HepG2 (cell line): Measurements from ENCODE around the gene SH3PXD2A. TPM values are rescaled to one million over a fixed set of nuclear protein-coding genes. Genes with fewer than 3 reads are reported as not detected.

ENCODE experiments used
- CREB3 ChIP-seq: sonication (generic); formaldehyde crosslinking; IDR thresholded peaks from 2 replicates; pipeline ENCODE4 v1.5.0; 2020; ENCODE audit warnings: missing genetic modification reagents
- FIP1L1 ChIP-seq: fragments of 200-400 bp; formaldehyde crosslinking; IDR thresholded peaks from 2 replicates; pipeline ENCODE4 v1.6.1; 2018; ENCODE audit warnings: low read depth, mild to moderate bottlenecking, low read length, moderate library complexity, borderline replicate concordance; ENCODE audit not compliant: insufficient read depth
- FOXA1 ChIP-seq, 2 experiments: fragments of 450-650 bp in 1 of 2; sonication (generic) in 1 of 2; formaldehyde crosslinking in 1 of 2; IDR thresholded peaks; 2 replicates each; pipeline versions ENCODE4 v1.4.0 to v1.6.1; 2016 to 2020; ENCODE audit warnings: missing genetic modification reagents in 1 of 2
- HMGXB3 ChIP-seq: sonication (generic); formaldehyde crosslinking; IDR thresholded peaks from 2 replicates; pipeline ENCODE4 v1.4.0; 2020; ENCODE audit warnings: missing genetic modification reagents, borderline replicate concordance
- NFKBIZ ChIP-seq: IDR thresholded peaks from 2 replicates; pipeline ENCODE4 v1.6.1; 2018; ENCODE audit warnings: missing genetic modification reagents, missing compliant biosample characterization
- NONO ChIP-seq, 2 experiments: fragments of 450-650 bp in 1 of 2; sonication (generic) in 1 of 2; formaldehyde crosslinking in 1 of 2; IDR thresholded peaks in 1 of 2; conservative IDR thresholded peaks in 1 of 2; 2 replicates each; pipeline versions ENCODE4 v1.6.1 to v1.8.0; 2017 to 2022; ENCODE audit warnings: mild to moderate bottlenecking in 1 of 2, missing genetic modification reagents in 1 of 2, moderate library complexity in 1 of 2
- PRDM4 ChIP-seq: sonication (generic); formaldehyde crosslinking; IDR thresholded peaks from 2 replicates; pipeline ENCODE4 v1.9.0; 2021; ENCODE audit warnings: missing genetic modification reagents, borderline replicate concordance
- REPIN1 ChIP-seq: sonication (generic); formaldehyde crosslinking; IDR thresholded peaks from 2 replicates; pipeline ENCODE4 v1.8.0; 2022; ENCODE audit warnings: missing genetic modification reagents, low read depth, mild to moderate bottlenecking, borderline replicate concordance
- SALL1 ChIP-seq: sonication (generic); formaldehyde crosslinking; IDR thresholded peaks from 2 replicates; pipeline ENCODE4 v1.8.0; 2022; ENCODE audit warnings: mild to moderate bottlenecking, missing genetic modification reagents
- TFE3 ChIP-seq: IDR thresholded peaks from 2 replicates; pipeline ENCODE4 v1.6.1; 2016
- ZFY ChIP-seq: sonication (generic); formaldehyde crosslinking; IDR thresholded peaks from 2 replicates; pipeline ENCODE4 v1.4.0; 2020; ENCODE audit warnings: missing genetic modification reagents
- ZNF605 ChIP-seq: sonication (generic); formaldehyde crosslinking; IDR thresholded peaks from 2 replicates; pipeline ENCODE4 v1.8.0; 2022; ENCODE audit warnings: mild to moderate bottlenecking, missing genetic modification reagents
- ZNF629 ChIP-seq: sonication (generic); formaldehyde crosslinking; conservative IDR thresholded peaks from 2 replicates; pipeline ENCODE4 v1.5.0; 2020; ENCODE audit warnings: missing genetic modification reagents
- ZNF841 ChIP-seq: sonication (generic); formaldehyde crosslinking; IDR thresholded peaks from 2 replicates; pipeline ENCODE4 v1.8.1; 2023; ENCODE audit warnings: missing genetic modification reagents, borderline replicate concordance
- polyA plus RNA-seq, 8 experiments: library from polyadenylated mRNA; depleted of rRNA in 3 of 8; stranded (reverse) in 7 of 8; unstranded in 1 of 8; fragments of >200 nt; fragmentation: Illumina TruSeq in 4 of 8; extraction: Trizol in 4 of 8; gene quantifications; 2 replicates each; pipeline versions ENCODE4 v1.2.1 to v1.2.3, GENCODE V29; 2011 to 2016; ENCODE audit warnings: low read depth in 4 of 8, missing spikeins in 1 of 8, mixed read lengths in 1 of 8; ENCODE audit not compliant: insufficient read depth in 1 of 8
- total RNA-seq, 5 experiments: library from RNA; depleted of rRNA; stranded (reverse); fragments of >200 nt; fragmentation: Illumina TruSeq; extraction: Trizol; gene quantifications; 2 replicates each; pipeline ENCODE4 v1.2.3, GENCODE V29; 2016; ENCODE audit warnings: low read depth in 1 of 5
- TF ChIP-seq, protein P1 (sequence below): sonication (generic); formaldehyde crosslinking; IDR thresholded peaks from 2 replicates; pipeline ENCODE4 v1.9.0; 2021; ENCODE audit warnings: missing genetic modification reagents, borderline replicate concordance

SH3PXD2A gene
- total and polyA plus RNA-seq, 2 of the 13 experiments (the other 11 are each of a cell fraction or from before 2014, with no cell fraction given): 11.1 to 11.3 TPM

DNA sequence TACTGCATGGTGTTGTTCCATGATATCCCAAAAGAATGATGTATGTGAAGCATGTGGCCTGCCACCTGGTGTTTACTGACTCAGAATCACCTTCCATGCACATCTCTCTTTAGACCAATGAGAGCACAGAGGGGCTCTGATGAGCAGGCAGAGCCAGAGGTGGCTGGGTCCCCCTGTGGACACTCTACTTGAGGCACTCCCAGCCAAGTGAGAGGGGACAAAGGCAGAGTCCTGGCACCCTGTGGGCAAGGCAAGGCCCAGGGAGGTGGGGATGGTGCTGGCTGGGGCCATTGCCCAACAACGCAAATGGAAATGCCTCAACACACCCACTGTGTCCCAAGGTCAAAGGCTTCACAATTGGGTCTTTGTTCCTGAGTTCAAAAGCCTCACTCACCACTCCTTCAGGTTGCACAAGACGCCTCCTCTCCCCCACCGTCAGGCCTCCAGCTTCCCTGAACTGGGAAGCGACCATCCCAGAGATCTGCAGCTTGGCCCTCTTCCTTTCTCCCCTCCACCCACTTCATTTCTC is 197.3 kb downstream of the SH3PXD2A start (continued):
- TF ChIP-seq CREB3 (CRISPR knock-in tag) (no peak), PRDM4 (CRISPR knock-in tag) (no peak), NONO (IDR thresholded peaks at IDR 0.05) (no peak), NONO (CRISPR knock-in tag; conservative IDR thresholded peaks at IDR 0.05) (peak; percentile 61; the same call in 1 of the 2 replicates), NFKBIZ (peak; percentile 72; the same call in 1 of the 2 replicates), FOXA1 (IDR thresholded peaks at IDR 0.05) (no peak), FOXA1 (CRISPR knock-in tag; IDR thresholded peaks at IDR 0.05) (peak; percentile 50; the same call in 1 of the 2 replicates), REPIN1 (CRISPR knock-in tag) (0 out of 2 replicates have a peak, but pooled peaks have one; percentile 36), TFE3 (0 out of 2 replicates have a peak, but pooled peaks have one; percentile 12), HMGXB3 (0 out of 2 replicates have a peak, but pooled peaks have one; percentile 39), ZFY (CRISPR knock-in tag) (peak; percentile 47; the same call in 1 of the 2 replicates), ZNF841 (CRISPR knock-in tag) (no peak), ZNF605 (no peak), FIP1L1 (no peak), SALL1 (CRISPR knock-in tag) (peak; percentile 54), ZNF629 (CRISPR knock-in tag) (0 out of 2 replicates have a peak, but pooled peaks have one; percentile 17)
- TF ChIP-seq, protein P1, sequence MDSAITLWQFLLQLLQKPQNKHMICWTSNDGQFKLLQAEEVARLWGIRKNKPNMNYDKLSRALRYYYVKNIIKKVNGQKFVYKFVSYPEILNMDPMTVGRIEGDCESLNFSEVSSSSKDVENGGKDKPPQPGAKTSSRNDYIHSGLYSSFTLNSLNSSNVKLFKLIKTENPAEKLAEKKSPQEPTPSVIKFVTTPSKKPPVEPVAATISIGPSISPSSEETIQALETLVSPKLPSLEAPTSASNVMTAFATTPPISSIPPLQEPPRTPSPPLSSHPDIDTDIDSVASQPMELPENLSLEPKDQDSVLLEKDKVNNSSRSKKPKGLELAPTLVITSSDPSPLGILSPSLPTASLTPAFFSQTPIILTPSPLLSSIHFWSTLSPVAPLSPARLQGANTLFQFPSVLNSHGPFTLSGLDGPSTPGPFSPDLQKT: no peak
